ENCODE results near the gene EFNA5. TPM values are rescaled to one million over a fixed set of nuclear protein-coding genes. Genes with fewer than 3 reads are reported as not detected.

EFNA5 gene
- total RNA-seq, 1 experiment from 2014 or later = 5.8 TPM

DNA sequence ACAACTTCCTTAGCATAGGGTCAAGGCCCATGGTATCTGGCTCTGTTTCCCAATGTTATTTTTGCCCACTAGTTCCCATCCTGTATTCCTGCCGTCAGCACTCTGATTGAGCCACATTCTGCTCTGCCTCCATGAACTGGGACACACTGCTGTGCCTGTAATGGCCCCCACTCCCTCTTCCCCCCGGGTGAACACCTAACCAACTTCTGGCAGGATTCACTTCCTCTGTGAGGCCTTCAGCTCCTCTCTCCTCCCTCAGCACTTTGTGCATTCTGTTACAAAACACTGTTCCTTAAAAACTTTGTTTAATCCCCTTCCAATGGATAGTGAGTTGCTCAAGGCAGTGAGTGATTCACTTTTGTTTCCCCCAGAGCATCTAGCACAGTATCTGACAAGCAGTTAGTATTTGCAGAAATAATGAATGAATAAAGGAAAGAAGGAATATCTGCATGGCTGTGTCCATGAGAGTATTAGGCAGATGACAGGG lies 183.6 kb downstream of the EFNA5 start:
- no peak for DNase-seq (ENCODE audit: low read depth)

DNA sequence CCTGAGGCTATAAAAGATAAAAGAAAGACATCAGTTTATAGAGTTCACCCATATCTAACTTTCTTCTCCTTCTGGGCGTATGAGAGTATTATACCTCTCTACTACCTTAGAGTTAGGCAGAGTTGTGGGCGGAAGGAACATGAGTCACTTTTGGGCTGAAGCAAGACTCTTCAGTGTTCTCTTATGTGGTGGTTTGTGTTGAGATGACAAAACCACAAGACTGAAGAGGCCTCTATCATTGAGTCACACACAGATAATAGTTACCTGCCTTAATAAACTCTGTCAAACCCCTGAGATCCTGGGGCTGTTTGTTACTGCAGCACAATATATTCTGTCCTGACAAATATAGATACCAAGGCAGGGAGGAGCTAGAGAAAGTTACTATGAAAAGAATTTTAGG lies 184.2 kb downstream of the EFNA5 start:
- DNase-seq (ENCODE audit: low read depth) = peak; percentile 66

DNA sequence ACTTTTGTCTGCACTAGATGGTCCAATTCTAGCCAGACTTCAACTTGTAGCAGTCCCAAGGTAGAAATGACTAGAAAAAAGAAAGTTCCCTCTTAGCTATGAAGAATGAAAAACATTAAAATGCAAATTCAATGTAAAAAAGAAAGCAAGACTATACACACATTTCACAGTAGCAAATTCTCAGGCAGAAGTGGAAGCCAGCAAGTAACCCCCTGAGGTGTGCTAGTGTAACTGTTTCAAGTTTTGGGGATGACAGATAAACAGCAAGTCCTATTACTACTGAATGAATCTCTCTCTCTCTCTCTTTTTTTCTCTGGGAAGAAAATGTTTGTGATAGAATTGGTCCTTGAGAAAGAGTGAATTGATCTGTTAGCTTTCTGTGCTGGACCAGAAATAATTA lies 185.6 kb downstream of the EFNA5 start:
- DNase-seq (ENCODE audit: low read depth) = no peak

DNA sequence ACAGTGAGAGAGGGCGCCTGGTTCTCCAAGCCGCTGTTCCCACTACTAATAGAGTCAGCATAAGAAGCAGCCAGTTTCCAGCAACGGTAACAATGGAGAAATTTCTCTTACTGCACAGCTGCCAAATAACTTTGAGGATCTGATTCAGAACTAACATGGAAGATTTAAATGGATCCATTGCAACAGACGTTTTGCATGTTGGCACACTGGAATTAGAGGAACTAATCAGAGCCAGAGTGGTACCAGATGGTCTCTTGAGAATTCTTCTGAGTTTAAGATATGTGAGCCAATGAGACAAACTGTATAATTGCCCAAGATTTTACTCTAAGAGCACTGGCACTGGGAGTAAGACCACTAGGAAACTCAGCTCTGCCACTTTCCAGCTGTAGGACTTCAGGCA lies 186.5 kb downstream of the EFNA5 start:
- no peak for DNase-seq (ENCODE audit: low read depth)

DNA sequence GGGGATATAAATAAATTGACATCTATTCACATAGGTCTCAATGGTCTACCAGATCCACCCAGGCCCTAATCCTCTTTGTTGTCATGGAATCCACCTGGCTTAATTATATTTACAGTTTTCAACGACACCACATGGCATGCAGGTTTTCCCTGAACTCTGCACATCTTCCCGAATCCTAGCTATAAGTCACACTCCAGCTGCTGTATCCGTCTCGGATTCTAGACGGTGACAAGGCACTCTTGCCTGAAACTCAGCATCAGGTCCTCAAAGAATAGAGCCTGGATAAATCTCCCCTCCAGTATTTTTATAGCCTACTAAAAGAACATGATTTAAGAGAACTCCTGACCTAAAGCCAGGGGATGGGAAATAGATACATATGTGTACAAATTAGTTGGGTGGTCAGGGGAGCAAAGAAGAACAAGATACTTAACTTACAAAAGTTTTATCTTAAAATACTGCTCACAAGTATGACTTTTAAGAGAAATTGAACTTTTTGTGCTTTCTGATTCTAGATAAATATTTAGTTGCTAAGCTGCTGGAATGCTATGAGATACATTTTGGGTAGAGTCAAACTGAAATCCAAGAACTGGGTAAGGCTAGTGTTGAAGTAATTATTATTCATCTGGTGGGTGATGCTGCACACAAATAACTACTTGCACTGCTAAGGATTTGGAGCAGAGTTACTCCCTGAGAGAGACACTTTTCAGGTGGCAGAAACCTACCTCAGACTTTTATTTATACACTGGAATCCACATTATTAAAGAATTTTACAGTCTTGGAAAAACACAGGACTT lies 187.3 kb downstream of the EFNA5 start:
- DNase-seq (ENCODE audit: low read depth) = no peak

DNA sequence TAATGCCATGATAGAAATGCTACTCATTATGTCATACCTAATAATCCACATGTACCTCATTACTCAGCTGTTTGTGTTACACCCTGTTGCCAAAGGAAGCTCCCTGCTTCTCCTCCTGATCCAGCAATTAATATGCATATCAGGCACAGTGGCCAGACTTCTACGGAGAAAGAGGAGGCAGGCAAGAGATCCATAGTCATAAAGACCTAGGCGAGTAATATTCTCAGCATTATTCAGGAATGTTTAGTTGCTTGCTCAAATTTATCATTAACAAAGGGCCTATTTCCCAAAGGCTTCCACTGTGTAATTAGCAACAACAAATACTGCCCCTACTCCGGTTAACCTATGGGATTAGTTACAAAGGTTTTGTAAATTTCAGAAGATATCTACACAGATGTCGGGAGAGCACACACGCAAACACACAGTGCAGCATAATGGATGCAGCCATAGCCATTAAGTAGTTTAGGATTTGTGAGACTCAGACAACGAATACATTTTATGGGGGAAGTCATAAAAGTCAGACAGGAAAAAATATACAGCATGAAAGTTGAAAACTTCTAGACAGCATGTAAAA lies 192.6 kb downstream of the EFNA5 start:
- no peak for DNase-seq (ENCODE audit: low read depth)

DNA sequence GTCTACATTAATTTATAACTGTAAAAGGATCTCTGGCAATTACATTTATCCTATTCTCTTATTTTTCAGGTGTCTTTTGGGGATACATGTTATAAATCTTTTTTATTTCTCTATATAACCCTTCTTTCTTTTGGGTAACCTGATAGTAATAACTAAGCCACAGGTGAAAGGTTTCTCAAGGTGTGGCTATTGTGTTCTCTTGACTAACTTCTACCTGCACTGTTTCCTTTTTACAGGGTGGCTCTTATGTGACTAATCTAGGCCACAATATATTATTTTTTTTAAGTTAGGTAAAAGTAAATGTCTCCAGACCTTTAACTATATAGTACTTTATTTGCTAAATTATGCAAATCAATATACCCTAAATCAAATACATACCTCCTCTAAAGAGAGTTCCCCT lies 193.2 kb downstream of the EFNA5 start:
- DNase-seq (ENCODE audit: low read depth) = no peak

DNA sequence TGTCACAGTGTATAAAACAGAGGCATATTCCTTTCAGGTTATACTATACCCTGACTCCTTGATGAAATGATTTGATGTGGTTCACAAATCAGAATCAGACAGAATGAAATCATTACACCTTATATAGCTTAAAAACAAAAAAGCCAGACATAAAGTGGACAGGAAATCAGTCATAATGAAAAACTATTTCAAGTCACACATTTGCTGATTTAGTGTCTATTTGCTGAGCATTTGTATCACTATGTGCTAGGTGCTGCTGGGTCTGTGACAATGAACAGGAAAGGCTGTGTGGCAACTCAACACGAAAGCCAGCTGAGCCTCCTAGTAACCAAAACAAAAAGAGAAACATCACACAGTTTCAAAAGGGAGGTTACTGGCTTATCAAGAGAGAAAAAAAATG lies 194.0 kb downstream of the EFNA5 start:
- DNase-seq (ENCODE audit: low read depth) = peak; percentile 51

DNA sequence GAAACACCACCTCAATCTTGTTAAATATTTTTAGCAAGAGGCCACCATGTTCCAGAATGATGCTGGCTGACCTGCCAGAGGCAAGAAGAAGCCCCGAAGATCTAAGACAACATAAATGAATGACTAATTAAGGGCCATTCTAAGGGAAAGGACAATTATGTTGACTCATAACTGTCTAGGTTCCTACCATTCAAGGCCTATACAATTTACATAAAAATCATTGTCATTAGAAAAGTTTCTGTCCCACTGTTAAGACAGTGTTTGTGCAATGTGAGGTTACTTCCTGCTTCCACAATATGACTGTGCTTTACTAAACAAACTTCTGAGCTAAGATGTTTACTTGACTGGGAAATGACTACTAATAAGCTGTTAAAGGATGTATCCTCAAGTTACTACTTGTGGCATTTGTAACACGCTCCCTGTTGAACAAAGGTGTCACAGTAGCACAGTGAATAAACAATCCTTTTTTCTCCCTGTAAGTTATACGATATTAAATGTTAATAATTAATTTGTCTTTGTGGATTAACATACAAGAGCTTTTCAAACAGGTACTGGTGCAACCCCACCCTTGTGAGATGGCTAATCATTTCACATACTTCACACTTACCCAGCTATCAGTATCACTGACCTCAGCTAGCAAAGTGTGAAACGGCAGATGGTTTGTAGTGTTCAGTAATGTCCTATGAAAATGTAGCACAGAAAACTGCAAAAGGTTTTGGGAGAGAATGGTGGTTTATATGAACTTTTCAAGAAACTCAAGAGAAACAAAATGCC lies 195.8 kb downstream of the EFNA5 start:
- no peak for DNase-seq (ENCODE audit: low read depth)

DNA sequence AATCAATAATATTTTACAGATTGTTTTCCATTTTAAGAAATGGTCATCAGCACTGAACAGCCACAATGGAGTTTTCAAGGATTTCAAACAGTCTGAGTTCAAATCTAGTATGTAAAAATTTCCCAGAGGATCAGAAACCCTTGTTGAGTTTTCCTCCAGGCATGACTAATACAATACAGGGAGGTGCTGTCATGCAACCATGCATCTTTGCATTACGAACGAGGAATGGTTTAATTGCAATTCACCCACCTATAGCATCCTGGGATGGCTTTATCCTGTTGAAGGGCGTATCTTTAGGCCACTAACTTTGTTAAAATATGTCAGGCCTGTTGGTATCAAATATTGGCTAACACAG lies 196.4 kb downstream of the EFNA5 start:
- peak; percentile 17 for DNase-seq (ENCODE audit: low read depth)

DNA sequence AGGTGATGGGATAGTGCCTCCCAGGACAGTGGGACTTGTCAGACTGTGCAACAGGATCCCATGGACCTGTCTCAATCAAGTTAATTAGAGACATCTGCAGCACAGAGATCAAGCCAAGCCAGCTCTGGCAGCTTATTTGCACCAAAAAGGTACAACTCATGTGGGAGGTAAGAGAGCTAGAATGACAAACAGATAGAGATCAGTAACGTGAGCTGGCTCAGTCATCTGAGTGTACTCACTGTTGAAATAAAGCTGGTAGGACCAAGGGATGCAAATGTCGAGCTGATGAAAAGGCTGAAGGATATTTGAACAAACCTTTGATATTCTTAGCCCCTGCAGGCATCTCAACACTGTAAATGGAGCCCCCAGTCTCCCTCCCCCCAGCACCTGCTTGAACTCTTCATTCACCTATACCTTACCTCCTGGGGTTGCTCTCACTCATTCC lies 198.1 kb downstream of the EFNA5 start:
- DNase-seq (ENCODE audit: low read depth) = no peak

DNA sequence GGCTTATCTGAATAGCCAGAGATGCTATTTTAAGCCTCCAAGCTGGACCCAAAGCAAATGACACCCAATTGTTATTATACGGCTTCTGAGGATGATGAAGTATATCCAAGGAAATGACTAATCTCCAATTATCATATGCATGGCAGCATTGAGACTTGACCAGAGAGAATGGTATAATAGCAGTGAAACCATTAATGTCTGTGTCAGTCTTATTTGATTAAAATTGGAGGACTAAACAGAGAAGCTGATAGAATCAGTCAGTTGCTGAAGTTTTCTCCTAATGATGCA lies 200.5 kb downstream of the EFNA5 start:
- DNase-seq (ENCODE audit: low read depth) = peak; percentile 70

DNA sequence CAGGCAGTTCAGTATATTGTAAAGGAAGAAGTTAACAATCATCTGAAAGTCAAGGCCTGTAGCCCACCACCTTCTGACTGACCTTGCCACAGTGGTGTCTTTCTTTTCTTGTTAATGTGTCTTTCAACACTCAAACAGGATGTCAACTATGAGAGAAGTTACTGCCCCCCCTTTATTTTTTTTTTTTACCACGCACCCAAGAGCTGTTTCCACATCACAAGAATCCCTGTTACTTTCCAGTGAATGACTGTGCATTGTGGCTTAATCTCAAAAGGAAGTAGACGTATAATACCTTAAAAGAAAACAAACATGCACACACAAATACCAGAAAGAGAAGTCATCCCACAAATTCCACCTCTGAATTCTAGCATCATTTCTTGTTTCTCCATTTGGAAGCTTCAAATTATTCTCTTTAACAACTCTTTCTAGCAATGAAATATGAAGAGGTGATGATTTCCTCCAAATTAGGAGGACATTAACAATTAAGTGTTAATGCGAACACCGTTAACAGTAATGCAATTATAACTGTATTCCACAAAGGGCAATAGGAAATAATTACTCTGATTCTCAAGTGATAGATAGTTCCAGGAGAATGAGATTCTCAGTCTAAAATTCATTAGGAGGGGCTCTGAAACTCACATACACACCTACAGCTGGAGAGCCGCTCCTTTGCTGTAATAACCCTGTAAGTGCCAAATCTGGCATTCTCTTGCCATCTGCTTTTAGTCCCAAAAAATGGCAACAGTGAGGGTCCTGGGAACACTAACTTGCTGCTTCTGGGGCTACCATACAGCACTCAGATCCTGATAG lies 201.0 kb downstream of the EFNA5 start:
- peak; percentile 84 for DNase-seq (ENCODE audit: low read depth)

DNA sequence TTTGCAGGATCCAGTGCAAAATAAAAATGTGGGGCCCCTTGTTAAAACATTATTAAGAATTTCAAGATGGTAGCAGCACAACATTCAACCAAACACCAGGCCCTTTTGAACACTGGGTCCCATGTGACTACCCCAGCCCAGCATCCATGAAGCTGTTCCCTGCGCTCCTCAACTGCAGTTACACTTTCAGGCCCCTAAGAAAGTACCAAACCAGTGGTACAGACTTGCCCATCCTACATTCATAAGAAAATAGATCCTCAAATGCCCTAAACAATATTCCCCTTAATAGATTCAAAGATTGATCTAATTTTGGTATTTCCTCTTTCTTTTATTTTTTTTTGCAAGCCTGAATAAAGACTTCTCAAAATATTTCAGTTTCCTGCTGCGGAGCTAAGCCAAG lies 201.7 kb downstream of the EFNA5 start:
- peak; percentile 12 for DNase-seq (ENCODE audit: low read depth)

DNA sequence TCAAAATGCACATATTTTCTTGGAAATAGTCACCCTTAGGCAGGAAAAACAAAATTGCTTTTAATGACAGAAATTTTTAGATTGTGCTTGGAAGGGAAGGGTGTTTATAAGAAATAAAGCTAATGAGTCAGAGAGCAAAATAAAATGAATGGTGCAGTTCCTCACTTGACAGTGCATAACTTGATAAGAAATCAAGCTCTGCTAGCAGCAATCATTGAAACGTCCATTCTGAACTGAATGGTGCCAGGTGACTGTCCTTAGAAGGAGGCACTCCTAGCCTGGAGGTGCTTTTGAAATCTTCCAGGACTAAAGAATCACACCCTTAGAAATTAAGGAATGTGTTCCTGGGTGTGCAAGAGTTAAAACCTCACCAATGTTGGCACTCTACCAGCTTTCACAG lies 202.5 kb downstream of the EFNA5 start:
- no peak for DNase-seq (ENCODE audit: low read depth)

DNA sequence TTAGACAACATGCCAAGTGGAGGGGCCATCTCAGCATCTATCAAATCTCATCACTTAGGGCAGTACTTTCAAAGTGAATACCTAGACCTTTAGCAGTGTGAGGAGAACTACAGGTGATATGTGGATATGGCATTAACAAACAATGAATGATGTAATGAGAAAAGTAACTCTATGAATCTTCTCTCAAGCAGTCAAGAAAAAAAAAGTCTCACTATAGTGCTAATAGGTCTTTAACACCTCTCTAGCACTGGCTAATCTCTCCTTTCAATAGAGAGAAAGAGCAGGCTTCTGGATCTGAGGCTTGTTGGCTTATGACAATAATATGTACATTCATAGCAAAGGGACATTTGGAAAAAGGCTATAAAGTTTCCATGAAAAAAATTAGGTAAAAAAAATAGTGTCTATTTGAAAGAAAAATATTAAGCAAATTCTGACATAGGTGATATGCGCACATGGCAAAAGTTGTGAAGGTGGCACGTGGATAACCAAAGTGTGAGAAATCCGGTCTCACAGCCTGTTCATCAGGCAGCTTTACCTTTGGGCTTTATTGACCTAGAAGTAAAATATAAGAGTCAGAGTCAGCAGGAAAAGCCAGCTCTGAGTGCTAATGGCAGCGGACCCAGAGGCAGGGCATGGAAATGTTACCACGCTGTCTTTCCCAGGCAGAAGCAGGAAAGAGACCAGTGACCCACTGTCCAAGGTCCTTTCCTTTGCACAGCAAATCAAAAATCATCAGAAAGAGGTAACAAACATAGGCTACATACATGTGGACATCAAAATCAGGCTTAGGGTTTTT lies 203.4 kb downstream of the EFNA5 start:
- no peak for DNase-seq (ENCODE audit: low read depth)

DNA sequence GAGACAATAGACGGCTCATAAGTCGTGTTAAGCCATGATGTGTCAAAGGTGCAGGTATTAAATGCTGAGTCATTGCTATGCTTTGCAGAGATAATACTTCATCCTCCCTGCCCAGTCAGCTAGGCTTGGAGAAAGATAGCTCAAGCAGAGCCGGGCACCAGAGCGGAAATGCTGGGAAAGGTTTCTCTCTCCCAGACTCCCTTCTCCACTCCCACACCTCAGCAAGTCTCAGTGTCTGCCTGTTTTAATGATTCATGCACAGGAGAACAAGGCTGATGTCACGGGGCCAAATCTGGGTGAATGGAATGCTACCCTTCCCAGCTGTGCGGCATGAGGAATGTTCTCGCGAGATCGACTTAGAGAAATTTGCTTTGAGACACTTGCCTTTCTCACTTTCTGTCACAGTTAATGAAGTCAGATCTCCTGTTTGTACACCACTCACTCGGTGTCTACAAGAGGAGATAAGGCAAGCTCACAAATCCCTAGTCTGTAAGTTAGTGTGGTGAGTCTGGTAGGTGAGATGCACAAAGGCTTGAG lies 204.4 kb downstream of the EFNA5 start:
- DNase-seq (ENCODE audit: low read depth) = peak; percentile 94

DNA sequence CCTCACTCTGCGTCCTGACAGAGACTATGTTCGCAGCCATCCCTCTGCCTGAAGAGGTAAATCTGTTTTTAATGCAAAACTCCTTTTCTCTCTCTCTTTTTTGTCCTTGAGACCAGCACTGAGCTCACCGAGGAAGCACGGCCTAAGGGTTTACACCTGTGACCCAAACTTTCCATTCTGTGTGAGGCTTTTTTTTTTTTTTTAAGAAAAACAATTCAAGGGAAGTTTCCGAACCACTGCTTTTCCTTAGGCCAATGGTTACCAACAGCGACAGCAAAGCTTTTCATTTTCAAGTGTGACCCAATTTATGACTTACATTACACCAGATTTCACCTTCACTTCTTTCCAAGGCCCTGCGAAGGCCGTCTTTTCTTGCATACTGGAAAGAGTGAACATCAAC lies 205.9 kb downstream of the EFNA5 start:
- no peak for DNase-seq (ENCODE audit: low read depth)

DNA sequence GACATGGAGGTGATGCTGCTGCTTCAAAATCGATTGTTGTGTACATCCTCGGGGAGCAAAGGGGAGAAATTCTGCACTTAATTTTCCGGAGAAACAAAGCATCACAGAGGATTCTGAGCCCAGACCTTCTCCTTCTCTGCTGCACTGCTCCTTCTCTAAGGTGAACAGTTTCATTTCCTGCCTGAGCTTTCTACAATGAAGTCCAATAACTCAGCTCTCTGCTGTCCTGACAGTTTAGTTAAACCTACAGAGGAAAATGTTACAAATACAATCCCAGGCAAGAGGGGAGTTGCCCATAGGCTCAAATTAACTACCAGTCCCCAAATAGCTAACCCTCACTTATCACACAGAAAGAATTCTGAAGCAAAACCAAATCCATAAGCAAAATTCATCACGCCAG lies 206.3 kb downstream of the EFNA5 start:
- no peak for DNase-seq (ENCODE audit: low read depth)

DNA sequence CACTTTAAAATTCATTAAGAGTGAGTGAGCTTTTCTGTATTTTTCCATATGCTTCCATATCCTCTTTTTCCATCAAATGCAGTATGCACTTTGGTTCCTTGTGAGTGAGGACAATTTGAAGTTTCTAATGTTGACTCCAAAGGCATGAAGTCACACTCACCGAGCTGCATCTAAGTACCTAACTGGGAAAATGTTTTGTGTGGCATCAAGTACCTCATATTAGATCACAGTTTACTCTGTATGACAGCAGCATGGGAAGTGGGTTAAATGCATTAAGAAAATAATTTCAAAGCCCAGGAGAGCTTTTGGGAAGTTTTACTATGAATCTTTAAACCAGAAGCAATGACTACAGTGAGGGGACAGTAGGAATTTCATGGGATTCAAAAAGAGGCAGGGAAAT lies 207.0 kb downstream of the EFNA5 start:
- DNase-seq (ENCODE audit: low read depth) = no peak

DNA sequence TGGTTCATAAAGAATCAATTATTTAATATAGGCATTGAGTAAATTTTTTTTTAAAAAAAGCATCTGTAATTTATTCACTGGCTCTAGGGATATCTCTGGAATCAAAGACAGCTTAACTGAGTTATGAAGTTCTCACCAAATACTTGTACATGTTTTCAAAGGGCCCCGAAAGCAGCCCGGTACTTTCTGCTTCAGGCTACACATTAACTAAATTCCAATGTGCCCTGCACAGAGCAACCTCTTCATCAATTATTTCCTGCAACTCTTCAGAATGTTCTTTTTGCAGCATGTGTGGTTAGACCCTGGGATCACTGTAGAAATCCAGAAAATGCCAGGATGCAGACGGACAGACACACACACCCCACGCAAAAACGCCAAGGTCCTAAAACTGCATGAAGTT lies 209.0 kb downstream of the EFNA5 start:
- DNase-seq (ENCODE audit: low read depth) = no peak

Measured in Daoy (cell line).